Colonic mucosa (tissue), 4 donors: ENCODE results near the gene MARK3. TPM values are rescaled to one million over a fixed set of nuclear protein-coding genes. Genes with fewer than 3 reads are reported as not detected.

ENCODE experiments used
- DNase-seq: peaks from one replicate; pipeline ENCODE4 v3.0.0-alpha.2; 2020
- H3K27ac ChIP-seq: fragments of 200-600 bp; one replicate; pipeline ENCODE4 v1.8.0; 2021
- H3K27me3 ChIP-seq: fragments of 200-600 bp; one replicate; pipeline ENCODE4 v1.8.0; 2021
- H3K36me3 ChIP-seq: fragments of 200-600 bp; one replicate; pipeline ENCODE4 v1.8.0; 2021
- H3K4me1 ChIP-seq: fragments of 200-600 bp; one replicate; pipeline ENCODE4 v1.8.0; 2021; ENCODE audit warnings: mild to moderate bottlenecking
- H3K4me3 ChIP-seq: fragments of 200-600 bp; one replicate; pipeline ENCODE4 v1.8.0; 2021
- H3K9ac ChIP-seq, 2 donors: one replicate each; pipeline ENCODE4 v1.7.0; 2013; ENCODE audit warnings: control low read depth in 2 of 2, low read depth in 2 of 2, low read length in 2 of 2
- H3K9me3 ChIP-seq: fragments of 200-600 bp; one replicate; pipeline ENCODE4 v1.8.0; 2021
- intact Hi-C: fragments of 100-400 bp; cut with DNase I; formaldehyde crosslinking; loops from one replicate; pipeline ENCODE4 v1.14.1; 2022
- total RNA-seq, 2 donors: library from RNA; stranded (reverse); fragmentation: NEBNext Ultra II Directional in 1 of 2; extraction: Animal tissue kit (Norgen Biotek cat#: 25700) in 1 of 2; gene quantifications; one replicate each; pipeline ENCODE4 v1.2.1, GENCODE V29; 2021
- TF ChIP-seq, protein P1 (sequence below): fragments of 200-600 bp; IDR thresholded peaks from one replicate; pipeline ENCODE4 v1.8.0; 2022; ENCODE audit warnings: antibody characterized with exemption, mild to moderate bottlenecking
- donor health status: healthy.
- donor health status: DM: no; HTN: no; CAD: no.
- donor health status: DM: no; HTN: no; CAD: no.

Gene MARK3
- total RNA-seq, 2 donors from 2014 or later = 52.5 to 63.6 TPM

DNA sequence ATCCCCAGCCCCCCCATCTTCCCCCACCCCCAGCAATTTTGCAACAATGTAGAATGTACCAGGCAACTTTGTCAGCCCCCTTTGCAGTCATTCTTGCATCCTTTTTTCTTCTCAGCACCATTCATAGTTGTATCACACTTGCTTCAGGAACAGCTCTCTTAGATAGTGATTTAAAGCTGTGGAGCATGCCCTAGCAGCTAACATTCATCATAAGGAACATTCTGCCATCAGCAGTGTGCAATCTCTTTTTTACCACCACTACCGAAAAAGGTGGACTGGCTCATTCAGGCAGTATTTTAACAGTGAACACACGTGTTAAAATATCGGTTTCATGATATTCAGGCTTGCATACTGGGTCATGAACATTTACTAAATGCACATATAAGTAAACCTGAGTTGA, 45.1 kb downstream of the MARK3 start:
- no peak overlapping the region for H3K9ac ChIP-seq
- no peak for DNase-seq
- TF ChIP-seq, protein P1, sequence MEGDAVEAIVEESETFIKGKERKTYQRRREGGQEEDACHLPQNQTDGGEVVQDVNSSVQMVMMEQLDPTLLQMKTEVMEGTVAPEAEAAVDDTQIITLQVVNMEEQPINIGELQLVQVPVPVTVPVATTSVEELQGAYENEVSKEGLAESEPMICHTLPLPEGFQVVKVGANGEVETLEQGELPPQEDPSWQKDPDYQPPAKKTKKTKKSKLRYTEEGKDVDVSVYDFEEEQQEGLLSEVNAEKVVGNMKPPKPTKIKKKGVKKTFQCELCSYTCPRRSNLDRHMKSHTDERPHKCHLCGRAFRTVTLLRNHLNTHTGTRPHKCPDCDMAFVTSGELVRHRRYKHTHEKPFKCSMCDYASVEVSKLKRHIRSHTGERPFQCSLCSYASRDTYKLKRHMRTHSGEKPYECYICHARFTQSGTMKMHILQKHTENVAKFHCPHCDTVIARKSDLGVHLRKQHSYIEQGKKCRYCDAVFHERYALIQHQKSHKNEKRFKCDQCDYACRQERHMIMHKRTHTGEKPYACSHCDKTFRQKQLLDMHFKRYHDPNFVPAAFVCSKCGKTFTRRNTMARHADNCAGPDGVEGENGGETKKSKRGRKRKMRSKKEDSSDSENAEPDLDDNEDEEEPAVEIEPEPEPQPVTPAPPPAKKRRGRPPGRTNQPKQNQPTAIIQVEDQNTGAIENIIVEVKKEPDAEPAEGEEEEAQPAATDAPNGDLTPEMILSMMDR = no peak
- H3K4me1 ChIP-seq = no peaks in the 10 kb centered on the region
- no peaks in the 10 kb centered on the region for H3K36me3 ChIP-seq
- intact Hi-C loops = no loop called here
- no peak overlapping the region for H3K27ac ChIP-seq
- H3K27me3 ChIP-seq = no peaks in the 10 kb centered on the region
- no peak overlapping the region for H3K4me3 ChIP-seq
- no peaks in the 10 kb centered on the region for H3K9me3 ChIP-seq

DNA sequence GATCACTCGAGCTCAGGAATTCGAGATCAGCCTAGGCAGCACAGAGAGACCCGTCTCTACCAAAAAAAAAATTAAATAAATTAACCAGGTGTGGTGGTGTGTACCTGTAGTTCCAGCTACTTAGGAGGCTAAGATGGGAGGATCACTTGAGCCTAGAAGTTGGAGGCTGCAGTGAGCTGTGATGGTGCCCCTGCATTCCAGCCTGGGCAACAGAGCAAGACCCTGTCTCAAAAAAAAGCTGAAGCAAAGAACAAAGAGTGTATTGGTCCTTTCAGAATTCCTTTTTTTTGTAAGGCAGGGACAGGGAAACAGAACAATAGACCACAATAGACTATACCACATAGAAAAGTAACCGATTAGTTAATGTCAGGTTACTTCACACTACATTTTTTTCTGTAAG, 47.4 kb downstream of the MARK3 start:
- no peaks in the 10 kb centered on the region for H3K9me3 ChIP-seq
- H3K9ac ChIP-seq = no peak overlapping the region
- H3K36me3 ChIP-seq = no peaks in the 10 kb centered on the region
- no peaks in the 10 kb centered on the region for H3K4me1 ChIP-seq
- DNase-seq = no peak
- no peaks in the 10 kb centered on the region for H3K27me3 ChIP-seq
- TF ChIP-seq, protein P1 = no peak
- H3K4me3 ChIP-seq = no peak overlapping the region
- no peak overlapping the region for H3K27ac ChIP-seq
- intact Hi-C loops = no loop called here

DNA sequence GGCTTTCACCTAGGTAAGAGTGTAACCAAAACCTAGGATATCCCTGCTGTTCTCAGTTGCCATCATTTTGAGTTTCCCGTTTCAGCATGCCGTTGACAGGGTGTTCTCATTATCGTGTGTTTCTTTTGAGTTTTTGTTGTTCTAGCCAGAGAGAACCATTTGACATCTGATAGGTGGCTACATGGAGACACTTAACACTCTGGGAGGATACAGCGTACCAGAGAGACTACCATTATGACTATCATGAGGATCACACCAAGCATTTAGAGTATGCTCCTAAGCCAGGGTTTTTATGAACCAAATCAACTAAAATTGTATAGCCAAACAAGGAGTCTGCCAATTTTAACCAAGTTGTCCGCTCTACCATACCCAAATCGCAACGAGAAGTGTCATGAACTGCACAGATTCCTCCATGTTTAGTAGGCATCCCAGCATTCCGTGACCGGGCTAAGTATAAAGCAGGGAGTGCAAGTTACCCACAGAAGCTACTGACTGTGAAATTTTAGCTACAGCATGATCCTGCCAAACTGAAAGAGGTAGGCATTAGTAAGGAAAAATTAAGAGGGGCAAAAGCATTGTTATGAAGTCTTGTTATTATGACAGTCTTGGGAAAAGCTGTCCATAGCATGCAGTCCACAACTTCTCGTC, 48.8 kb downstream of the MARK3 start:
- H3K9me3 ChIP-seq = no peaks in the 10 kb centered on the region
- TF ChIP-seq, protein P1 = no peak
- H3K27ac ChIP-seq = no peak overlapping the region
- DNase-seq = no peak
- no peaks in the 10 kb centered on the region for H3K4me1 ChIP-seq
- intact Hi-C loops = no loop called here
- no peaks in the 10 kb centered on the region for H3K36me3 ChIP-seq
- H3K27me3 ChIP-seq = no peaks in the 10 kb centered on the region
- no peak overlapping the region for H3K9ac ChIP-seq
- H3K4me3 ChIP-seq = no peak overlapping the region

DNA sequence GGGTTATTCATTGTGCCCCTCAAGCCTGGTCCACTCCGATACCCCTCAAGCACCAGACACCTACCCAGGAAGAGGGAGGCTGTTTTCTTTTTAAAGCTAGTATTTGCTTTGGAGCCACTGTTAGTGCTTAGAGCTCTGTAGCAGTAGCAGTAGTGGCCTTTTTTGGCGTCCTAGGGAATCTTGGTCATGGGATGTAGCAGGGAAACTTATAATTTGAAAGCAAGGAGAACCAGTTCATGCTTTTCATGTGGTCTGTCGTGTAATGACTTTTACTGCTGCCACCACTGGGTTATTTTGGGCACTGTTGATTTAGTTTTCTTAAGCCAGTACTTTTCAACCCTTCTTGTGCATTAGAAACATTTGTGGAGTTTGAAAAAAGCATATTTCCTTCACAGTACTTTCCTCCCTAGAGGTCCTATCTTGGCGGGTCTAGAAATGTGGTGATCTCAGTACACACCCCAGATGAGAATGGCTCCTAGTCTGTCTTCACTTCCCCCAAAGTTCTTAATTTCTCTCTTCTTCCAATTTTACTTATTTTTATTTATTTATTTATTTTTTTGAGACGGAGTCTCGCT, 49.7 kb downstream of the MARK3 start:
- no peaks in the 10 kb centered on the region for H3K27me3 ChIP-seq
- no peaks in the 10 kb centered on the region for H3K4me1 ChIP-seq
- intact Hi-C loops = no loop called here
- H3K4me3 ChIP-seq = no peak overlapping the region
- TF ChIP-seq, protein P1 = no peak
- DNase-seq = no peak
- no peak overlapping the region for H3K9ac ChIP-seq
- no peak overlapping the region for H3K27ac ChIP-seq
- no peaks in the 10 kb centered on the region for H3K9me3 ChIP-seq
- peaks cover 2% of the 10 kb centered on the region for H3K36me3 ChIP-seq

DNA sequence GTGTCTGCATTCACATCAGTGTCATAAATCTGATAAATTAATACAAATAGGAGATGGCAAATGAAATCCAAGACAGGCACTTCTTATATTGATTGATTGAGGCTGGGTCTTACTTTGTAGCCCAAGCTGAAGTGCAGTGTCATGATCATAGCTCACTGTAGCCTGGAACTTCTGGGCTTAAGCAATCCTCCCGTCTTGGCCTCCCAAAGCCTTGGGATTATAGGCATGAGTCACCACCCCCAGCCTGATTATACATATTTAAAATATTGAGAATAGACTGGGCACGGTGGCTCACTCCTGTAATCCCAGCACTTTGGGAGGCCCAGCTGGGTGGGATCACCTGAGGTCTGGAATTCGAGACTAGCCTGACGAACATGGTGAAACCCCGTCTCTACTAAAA, 51.3 kb downstream of the MARK3 start:
- TF ChIP-seq, protein P1 = no peak
- intact Hi-C loops = no loop called here
- Histone ChIP-seq H3K27me3 (no peaks in the 10 kb centered on the region), H3K9ac (no peak overlapping the region), H3K27ac (no peak overlapping the region), H3K36me3 (peaks cover 6% of the 10 kb centered on the region), H3K9me3 (no peaks in the 10 kb centered on the region), H3K4me3 (no peak overlapping the region), H3K4me1 (no peaks in the 10 kb centered on the region)
- DNase-seq = no peak
